ENCODE measurements around the gene KAZN. TPM values are rescaled to one million over a fixed set of nuclear protein-coding genes. Genes with fewer than 3 reads are reported as not detected.

Gene KAZN
- polyA plus RNA-seq, 1 donor (not counting 4 experiments of a cell fraction or from before 2014, with no cell fraction given) = 5.9 TPM

GRCh38 chr1:15026117-15026489 lies 427.6 kb downstream of the KAZN start:
- Histone ChIP-seq H3K9me3 (ENCODE audit: control insufficient read depth, low read depth, low read length) (no peaks in the 10 kb centered on the region), H3K79me2 (ENCODE audit: control insufficient read depth, insufficient read depth, low read length) (peaks cover 5% of the 10 kb centered on the region), H2AFZ (ENCODE audit: control insufficient read depth, low read length) (no peak overlapping the region), H3K27me3 (ENCODE audit: control insufficient read depth, extremely low read depth, insufficient read depth, low read length) (no peaks in the 10 kb centered on the region), H3K27ac (ENCODE audit: control insufficient read depth, insufficient read depth, low read length) (no peak overlapping the region), H3K4me2 (ENCODE audit: control insufficient read depth, extremely low read depth, insufficient read depth, low read depth, low read length) (no peak overlapping the region), H3K9me1 (ENCODE audit: control insufficient read depth, extremely low read depth, insufficient read depth, low read length) (no peaks in the 10 kb centered on the region), H3K36me3 (ENCODE audit: control insufficient read depth in 2 of 2, extremely low read depth in 1 of 2, insufficient read depth in 2 of 2, low read length in 2 of 2) (no peaks in the 10 kb centered on the region), H4K20me1 (ENCODE audit: control insufficient read depth, extremely low read depth, insufficient read depth, low read length) (no peaks in the 10 kb centered on the region), H3K4me1 (ENCODE audit: control insufficient read depth, extremely low read depth, insufficient read depth, low read length) (peaks cover 11% of the 10 kb centered on the region), H3K4me3 (ENCODE audit: control insufficient read depth in 2 of 3, extremely low read depth in 1 of 3, insufficient read depth in 2 of 3, low read depth in 1 of 3, low read length in 3 of 3) (no peak overlapping the region), H3K9ac (ENCODE audit: control insufficient read depth, extremely low read depth, insufficient read depth, low read length) (no peak overlapping the region)
- no peak for TF ChIP-seq EZH2 (IDR thresholded peaks at IDR 0.05; ENCODE audit: low read length)
- no peak for TF ChIP-seq CTCF (optimal IDR thresholded peaks at IDR 0.05 in 1 of 3, IDR thresholded peaks at IDR 0.05 in 1 of 3, conservative IDR thresholded peaks at IDR 0.05 in 1 of 3; ENCODE audit: extremely low read depth in 1 of 3, insufficient read depth in 2 of 3, low read length in 3 of 3)
- dilution Hi-C loops (cut with MboI; ENCODE audit: extremely low pct_ligation_motif_present, low sequenced_read_pairs) = no loop called here
- DNase-seq (ENCODE audit: low read depth, low spot score) = no peak
- no peak for FAIRE-seq

GRCh38 chr1:15027515-15027986 lies 429.1 kb downstream of the KAZN start:
- TF ChIP-seq EZH2 (IDR thresholded peaks at IDR 0.05; ENCODE audit: low read length) (no peak), CTCF (optimal IDR thresholded peaks at IDR 0.05 in 1 of 3, IDR thresholded peaks at IDR 0.05 in 1 of 3, conservative IDR thresholded peaks at IDR 0.05 in 1 of 3; ENCODE audit: extremely low read depth in 1 of 3, insufficient read depth in 2 of 3, low read length in 3 of 3) (peak; percentile 92 to 94 (median 94))
- no peak for DNase-seq (ENCODE audit: low read depth, low spot score)
- Histone ChIP-seq H3K9me3 (ENCODE audit: control insufficient read depth, low read depth, low read length) (no peaks in the 10 kb centered on the region), H2AFZ (ENCODE audit: control insufficient read depth, low read length) (no peak overlapping the region), H3K4me3 (ENCODE audit: control insufficient read depth in 2 of 3, extremely low read depth in 1 of 3, insufficient read depth in 2 of 3, low read depth in 1 of 3, low read length in 3 of 3) (no peak overlapping the region), H3K27me3 (ENCODE audit: control insufficient read depth, extremely low read depth, insufficient read depth, low read length) (no peaks in the 10 kb centered on the region), H3K4me2 (ENCODE audit: control insufficient read depth, extremely low read depth, insufficient read depth, low read depth, low read length) (no peak overlapping the region), H3K36me3 (ENCODE audit: control insufficient read depth in 2 of 2, extremely low read depth in 1 of 2, insufficient read depth in 2 of 2, low read length in 2 of 2) (no peaks in the 10 kb centered on the region), H3K9me1 (ENCODE audit: control insufficient read depth, extremely low read depth, insufficient read depth, low read length) (no peaks in the 10 kb centered on the region), H3K79me2 (ENCODE audit: control insufficient read depth, insufficient read depth, low read length) (peaks cover 8% of the 10 kb centered on the region), H3K4me1 (ENCODE audit: control insufficient read depth, extremely low read depth, insufficient read depth, low read length) (no peaks in the 10 kb centered on the region), H4K20me1 (ENCODE audit: control insufficient read depth, extremely low read depth, insufficient read depth, low read length) (no peaks in the 10 kb centered on the region), H3K27ac (ENCODE audit: control insufficient read depth, insufficient read depth, low read length) (no peak overlapping the region), H3K9ac (ENCODE audit: control insufficient read depth, extremely low read depth, insufficient read depth, low read length) (no peak overlapping the region)
- dilution Hi-C loops (cut with MboI; ENCODE audit: extremely low pct_ligation_motif_present, low sequenced_read_pairs) = no loop called here
- peak; percentile 20 for FAIRE-seq
